Muscle layer of colon (tissue), 2 donors: Measurements from ENCODE around the gene RNF26.

Source experiments
- H3K27ac ChIP-seq: one replicate; pipeline ENCODE4 v1.7.0; 2013; ENCODE audit warnings: low read depth, mild to moderate bottlenecking, low read length, moderate library complexity
- H3K27me3 ChIP-seq, 2 donors: one replicate each; pipeline ENCODE4 v1.7.0; 2013; ENCODE audit warnings: low read length in 2 of 2, mild to moderate bottlenecking in 2 of 2; ENCODE audit not compliant: insufficient read depth in 2 of 2, control insufficient read depth in 1 of 2
- H3K36me3 ChIP-seq: one replicate; pipeline ENCODE4 v1.7.0; 2013; ENCODE audit warnings: mild to moderate bottlenecking, low read length; ENCODE audit not compliant: insufficient read depth
- H3K4me1 ChIP-seq: one replicate; pipeline ENCODE4 v1.7.0; 2013; ENCODE audit warnings: mild to moderate bottlenecking, low read length; ENCODE audit not compliant: insufficient read depth
- H3K4me3 ChIP-seq, 2 donors: one replicate each; pipeline ENCODE4 v1.7.0; 2013; ENCODE audit warnings: low read length in 2 of 2, low read depth in 1 of 2, mild to moderate bottlenecking in 1 of 2, moderate library complexity in 1 of 2
- H3K9ac ChIP-seq: one replicate; pipeline ENCODE4 v1.7.0; 2013; ENCODE audit warnings: low read length
- H3K9me3 ChIP-seq: one replicate; pipeline ENCODE4 v1.7.0; 2013; ENCODE audit warnings: mild to moderate bottlenecking, low read length
- donor health status: abdominal sarcoma.
- donor health status: Adenocarcinoma of cecum.

Gene RNF26

DNA sequence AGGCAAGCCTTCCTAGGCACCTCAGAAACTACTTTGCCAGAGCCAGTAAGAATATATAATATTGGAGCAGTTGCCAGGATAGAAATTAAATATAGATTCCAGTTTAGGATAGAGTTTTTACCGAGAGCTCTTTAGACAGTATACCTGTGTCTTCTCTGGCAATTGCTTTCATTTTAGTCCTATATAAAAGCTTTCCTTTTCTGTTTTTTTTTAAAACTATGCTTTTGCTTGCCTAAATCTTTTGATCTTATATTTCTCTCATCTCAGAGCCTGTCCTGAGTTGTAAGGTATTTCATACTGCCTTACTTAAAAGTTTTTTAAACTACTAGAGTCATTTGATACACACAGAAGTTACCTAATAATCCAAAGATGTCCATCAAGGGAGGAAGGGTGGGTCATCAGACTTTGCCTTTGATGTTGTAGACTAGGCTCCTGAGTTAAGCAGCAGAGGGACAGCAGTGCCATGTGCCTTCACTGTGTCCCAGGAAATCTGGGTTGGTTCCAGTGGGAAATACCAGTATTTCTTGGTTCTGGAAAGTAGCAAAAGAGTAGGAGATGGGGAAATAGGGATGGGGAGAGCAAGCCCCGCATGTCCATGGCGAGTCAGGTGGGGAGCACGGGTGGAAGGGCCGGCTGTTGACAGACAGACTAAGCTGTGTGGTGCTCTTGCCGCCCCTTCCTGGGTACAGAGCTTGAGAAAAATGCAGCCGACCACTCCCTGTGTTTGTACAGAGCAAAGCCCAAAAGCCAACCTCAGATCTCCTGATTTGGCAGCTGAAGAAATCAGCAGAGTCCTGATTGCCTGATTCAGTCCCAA, 28.6 kb upstream of the RNF26 start:
- no peak overlapping the region for H3K27ac ChIP-seq
- H3K27me3 ChIP-seq = no peaks in the 10 kb centered on the region
- no peak overlapping the region for H3K9ac ChIP-seq
- peaks cover 6% of the 10 kb centered on the region for H3K4me1 ChIP-seq
- no peaks in the 10 kb centered on the region for H3K9me3 ChIP-seq
- H3K4me3 ChIP-seq = no peak overlapping the region
- peaks cover 42% of the 10 kb centered on the region for H3K36me3 ChIP-seq

DNA sequence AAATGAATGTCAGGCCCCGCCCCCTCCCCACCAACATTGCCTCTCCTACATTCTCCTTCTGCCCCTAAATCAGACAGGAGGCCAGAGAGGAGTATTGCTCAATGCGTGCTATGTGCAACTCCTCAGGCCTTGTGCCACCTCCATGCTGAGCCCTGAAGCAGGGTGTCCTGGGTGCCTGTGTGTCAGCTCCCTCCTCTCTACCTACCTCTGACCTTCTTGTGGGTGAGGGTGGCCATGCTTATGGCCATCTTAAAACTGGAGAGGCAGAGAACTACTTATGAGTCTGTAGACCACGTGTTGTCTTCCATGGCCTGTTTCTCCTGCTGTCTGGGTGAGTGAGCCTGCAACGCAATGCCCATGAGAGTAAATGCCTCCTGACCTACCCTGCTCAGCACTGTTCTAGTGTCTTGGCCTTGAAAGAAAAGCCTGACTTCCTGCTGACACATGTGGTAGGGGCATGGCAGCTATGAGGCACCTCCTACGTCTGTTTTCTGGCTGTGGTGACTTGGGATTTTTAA, 27.9 kb upstream of the RNF26 start:
- Histone ChIP-seq H3K36me3 (peaks cover 44% of the 10 kb centered on the region), H3K9ac (no peak overlapping the region), H3K4me1 (peaks cover 3% of the 10 kb centered on the region), H3K27me3 (no peaks in the 10 kb centered on the region), H3K27ac (no peak overlapping the region), H3K9me3 (no peaks in the 10 kb centered on the region), H3K4me3 (no peak overlapping the region)

DNA sequence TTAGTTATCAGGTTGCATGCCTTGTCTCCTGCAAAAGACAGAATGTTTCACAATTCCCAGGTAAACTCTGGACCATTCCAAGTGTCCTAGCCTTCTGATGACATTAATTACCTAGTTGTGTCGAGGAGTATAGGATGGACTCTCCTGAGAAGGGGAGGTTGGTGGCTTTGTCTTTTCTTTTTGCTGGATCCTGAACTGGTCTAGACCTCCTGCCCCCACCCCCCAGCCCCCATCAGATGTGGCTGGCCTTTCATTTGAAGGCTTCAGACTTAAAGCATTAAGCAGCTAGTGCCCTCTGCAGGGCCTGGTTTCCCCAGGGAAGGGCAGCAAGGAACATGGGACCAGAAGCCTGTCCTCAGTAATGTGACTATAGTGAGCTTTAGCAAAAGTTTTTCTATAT, 27.1 kb upstream of the RNF26 start:
- Histone ChIP-seq H3K9ac (no peak overlapping the region), H3K4me1 (peaks cover 3% of the 10 kb centered on the region), H3K9me3 (no peaks in the 10 kb centered on the region), H3K36me3 (peaks cover 46% of the 10 kb centered on the region), H3K27ac (peak overlapping the region; percentile 29), H3K27me3 (no peaks in the 10 kb centered on the region), H3K4me3 (no peak overlapping the region)

GRCh38 chr11:119307974-119308373, 26.4 kb upstream of the RNF26 start:
- H3K9ac ChIP-seq = no peak overlapping the region
- peaks cover 54% of the 10 kb centered on the region for H3K36me3 ChIP-seq
- H3K4me3 ChIP-seq = no peak overlapping the region
- peaks cover 3% of the 10 kb centered on the region for H3K4me1 ChIP-seq
- H3K27me3 ChIP-seq = no peaks in the 10 kb centered on the region
- no peaks in the 10 kb centered on the region for H3K9me3 ChIP-seq
- H3K27ac ChIP-seq = no peak overlapping the region

DNA sequence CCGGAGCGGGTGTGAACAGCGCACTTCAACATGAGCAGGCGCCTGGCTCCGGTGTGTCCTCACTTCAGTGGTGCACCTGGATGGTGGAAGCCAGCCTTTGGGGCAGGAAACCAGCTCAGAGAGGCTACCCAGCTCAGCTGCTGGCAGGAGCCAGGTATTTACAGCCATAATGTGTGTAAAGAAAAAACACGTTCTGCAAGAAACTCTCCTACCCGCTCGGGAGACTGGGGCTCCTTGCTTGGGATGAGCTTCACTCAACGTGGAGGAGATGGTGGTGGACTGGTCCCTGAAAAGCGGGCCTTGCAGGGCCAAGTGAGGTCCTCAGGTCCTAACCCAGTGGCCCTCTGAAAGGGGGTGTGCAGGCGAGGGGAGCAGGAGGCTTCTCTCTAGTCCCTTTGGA, 24.9 kb upstream of the RNF26 start:
- no peak overlapping the region for H3K27ac ChIP-seq
- no peaks in the 10 kb centered on the region for H3K27me3 ChIP-seq
- H3K4me3 ChIP-seq = no peak overlapping the region
- peaks cover 60% of the 10 kb centered on the region for H3K36me3 ChIP-seq
- H3K9me3 ChIP-seq = no peaks in the 10 kb centered on the region
- peaks cover 6% of the 10 kb centered on the region for H3K4me1 ChIP-seq
- no peak overlapping the region for H3K9ac ChIP-seq

DNA sequence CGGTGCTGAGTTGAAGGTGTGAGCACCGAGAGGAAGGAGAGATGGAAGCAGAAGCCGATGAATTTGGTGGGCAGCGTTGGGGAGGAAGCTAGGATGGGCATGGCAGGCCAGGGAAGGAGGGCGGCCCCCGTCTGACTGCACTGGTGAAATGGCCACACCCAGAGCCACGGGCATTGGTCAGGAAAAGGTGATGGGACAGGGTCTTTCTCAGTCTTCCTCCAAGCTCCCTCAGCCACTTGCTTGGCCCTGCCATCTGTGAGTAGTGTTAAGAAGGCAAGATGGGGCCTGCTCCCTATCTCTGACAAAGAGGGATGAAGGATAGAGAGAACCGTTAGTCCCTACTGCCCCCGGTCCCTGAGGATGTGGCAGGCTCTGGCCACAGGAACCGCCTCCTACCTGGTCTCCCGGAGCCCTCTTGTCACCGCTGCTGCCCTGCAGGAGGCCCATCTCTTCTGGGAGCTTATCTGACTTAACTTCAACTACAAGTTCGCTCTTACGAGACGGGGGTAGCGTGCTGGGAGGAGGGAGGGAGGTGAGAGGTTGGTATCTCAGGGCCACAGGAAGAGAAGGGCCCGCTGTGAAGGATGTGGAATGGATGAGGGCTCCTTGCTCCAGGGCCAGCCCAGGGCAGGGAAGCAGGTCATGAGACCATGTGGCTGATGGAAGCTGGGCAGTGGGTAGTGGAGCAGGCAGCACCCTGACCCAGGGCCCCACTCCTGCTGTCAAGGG, 24.2 kb upstream of the RNF26 start:
- Histone ChIP-seq H3K4me3 (no peak overlapping the region), H3K4me1 (peaks cover 12% of the 10 kb centered on the region), H3K27me3 (no peaks in the 10 kb centered on the region), H3K27ac (no peak overlapping the region), H3K36me3 (peaks cover 67% of the 10 kb centered on the region), H3K9me3 (no peaks in the 10 kb centered on the region), H3K9ac (no peak overlapping the region)

DNA sequence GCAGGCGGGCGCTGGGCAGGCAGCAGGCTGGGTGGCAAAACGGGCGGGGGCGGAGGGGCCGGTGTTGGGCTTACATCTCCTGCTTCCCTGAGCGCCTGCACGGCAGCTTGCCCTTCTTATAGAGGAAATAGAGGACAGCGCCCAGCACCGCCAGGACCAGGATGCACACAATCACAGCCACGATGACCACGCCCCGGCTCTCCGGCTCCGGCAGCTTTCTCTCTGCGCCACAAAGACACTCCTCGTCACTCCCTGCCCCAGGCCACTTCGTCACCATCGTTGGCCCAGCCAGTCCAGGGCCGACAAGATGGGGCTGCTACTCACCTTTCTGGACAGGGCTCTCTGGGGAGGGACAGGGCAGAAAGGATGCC, 23.7 kb upstream of the RNF26 start:
- H3K27me3 ChIP-seq = no peaks in the 10 kb centered on the region
- H3K36me3 ChIP-seq = peaks cover 68% of the 10 kb centered on the region
- H3K9ac ChIP-seq = no peak overlapping the region
- peaks cover 16% of the 10 kb centered on the region for H3K4me1 ChIP-seq
- H3K4me3 ChIP-seq = no peak overlapping the region
- H3K9me3 ChIP-seq = no peaks in the 10 kb centered on the region
- no peak overlapping the region for H3K27ac ChIP-seq

DNA sequence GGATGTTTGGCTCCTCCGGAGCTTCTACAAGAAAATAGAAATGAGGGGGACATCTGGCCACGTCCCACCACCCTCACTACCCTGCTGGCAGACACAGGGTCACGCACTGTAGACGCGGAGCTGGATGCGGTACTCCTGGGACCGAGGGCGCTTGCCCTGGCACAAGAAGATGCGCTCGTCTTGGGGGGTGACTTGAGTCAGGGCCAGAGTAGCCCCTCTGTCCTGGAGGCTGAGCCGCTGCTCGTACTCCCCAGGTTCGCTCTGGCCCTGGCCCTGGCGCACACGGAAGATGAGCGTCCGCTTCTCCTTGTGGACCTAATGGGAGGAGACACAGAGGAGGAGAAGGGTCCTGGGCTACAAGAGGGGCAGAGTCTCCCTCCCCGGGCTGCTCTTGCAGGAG, 19.6 kb upstream of the RNF26 start:
- peak overlapping the region; percentile 98 for H3K27ac ChIP-seq
- H3K27me3 ChIP-seq = no peaks in the 10 kb centered on the region
- peaks cover 50% of the 10 kb centered on the region for H3K36me3 ChIP-seq
- H3K4me1 ChIP-seq = peaks cover 41% of the 10 kb centered on the region
- peak overlapping the region; percentile 81 to 87 for H3K4me3 ChIP-seq
- no peaks in the 10 kb centered on the region for H3K9me3 ChIP-seq
- peak overlapping the region; percentile 92 for H3K9ac ChIP-seq

- no peaks in the 10 kb centered on the region for H3K27me3 ChIP-seq
- peaks cover 47% of the 10 kb centered on the region for H3K4me1 ChIP-seq
- peak overlapping the region; percentile 92 for H3K9ac ChIP-seq
These were observed 19.0 kb upstream of the RNF26 start for GRCh38 chr11:119315131-119316015.

DNA sequence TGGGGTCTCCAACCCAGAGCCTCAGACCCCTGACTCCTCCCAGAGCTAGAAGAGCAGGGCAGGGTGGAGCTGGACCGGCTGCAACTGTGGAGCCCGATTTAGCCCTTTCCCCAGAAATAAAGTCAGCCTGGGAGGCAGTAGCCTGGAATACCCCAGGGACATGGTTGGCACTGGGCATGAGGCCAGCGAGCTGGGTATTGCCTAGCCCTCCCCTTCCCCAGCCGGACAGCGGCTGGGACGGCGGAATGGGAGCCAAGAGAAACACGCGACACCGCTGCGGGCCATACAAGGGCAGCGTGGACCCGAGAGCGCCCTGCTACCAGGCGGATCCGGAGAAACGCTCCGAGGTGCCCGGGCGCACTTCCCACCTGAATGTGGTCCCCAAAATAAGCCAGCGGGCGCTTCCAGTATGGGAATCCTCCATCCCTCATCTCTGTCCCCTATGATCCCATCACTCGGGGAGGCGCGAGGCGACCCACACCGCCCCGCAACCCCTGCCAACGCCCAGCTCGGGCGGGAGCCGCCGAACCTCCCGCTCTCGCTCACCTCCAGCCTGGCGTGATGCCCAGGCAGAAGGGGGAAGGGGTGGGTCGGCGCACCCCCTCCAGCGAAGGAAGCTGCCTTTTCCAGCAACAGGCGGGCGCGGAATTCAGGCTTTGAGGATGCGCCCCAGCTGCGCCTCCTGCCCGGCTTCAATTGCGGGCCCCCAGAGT, 18.2 kb upstream of the RNF26 start:
- Histone ChIP-seq H3K9ac (peak overlapping the region; percentile 92), H3K27me3 (no peaks in the 10 kb centered on the region), H3K9me3 (no peaks in the 10 kb centered on the region), H3K36me3 (peaks cover 39% of the 10 kb centered on the region), H3K27ac (peak overlapping the region; percentile 98), H3K4me3 (peak overlapping the region; percentile 81 to 87), H3K4me1 (peaks cover 52% of the 10 kb centered on the region)

More at GRCh38 chr11:119315131-119316015, 19.0 kb upstream of the RNF26 start:
- Histone ChIP-seq H3K9me3 (no peaks in the 10 kb centered on the region), H3K27ac (peak overlapping the region; percentile 98), H3K36me3 (peaks cover 44% of the 10 kb centered on the region), H3K4me3 (peak overlapping the region; percentile 81 to 87)
